Activated naive CD4-positive, alpha-beta T cell treated with anti-CD3 and anti-CD28 coated beads, Interleukin-2, amount 50 U/mL, for 72 hours (primary cell): ENCODE measurements around the gene MOBP. TPM values are rescaled to one million over a fixed set of nuclear protein-coding genes. Genes with fewer than 3 reads are reported as not detected.

Experiments
- ATAC-seq, 2 donors: fragments of 150-1000 bp; cut with Tn5 transposase; 2 replicates each; pipeline ENCODE4 v1.10.0; 2021; ENCODE audit warnings: mild to moderate bottlenecking in 2 of 2, moderate library complexity in 2 of 2
- DNase-seq, 2 donors: peaks; one replicate each; pipeline ENCODE4 v3.0.0; 2021 to 2022; ENCODE audit warnings: low spot score in 2 of 2
- H3K27ac Mint-ChIP-seq, 2 donors: one replicate each; pipeline ENCODE4 v1.8.0; 2022; ENCODE audit warnings: mild to moderate bottlenecking in 2 of 2, mixed read lengths in 2 of 2
- H3K36me3 Mint-ChIP-seq, 2 donors: one replicate each; pipeline ENCODE4 v1.8.0; 2022; ENCODE audit warnings: mixed read lengths in 2 of 2
- H3K9me3 Mint-ChIP-seq, 2 donors: one replicate each; pipeline ENCODE4 v1.8.0; 2022; ENCODE audit warnings: mixed read lengths in 2 of 2
- total RNA-seq, 2 donors: library from RNA; stranded (reverse); gene quantifications; one replicate each; pipeline ENCODE4 v1.2.3, GENCODE V29; 2022

The MOBP gene
- total RNA-seq, 2 donors from 2014 or later, result not detected

GRCh38 chr3:39550354-39551051 is 83.0 kb downstream of the MOBP start:
- H3K36me3 Mint-ChIP-seq, result peaks cover 0 to 13% of the 10 kb centered on the region in 2 donors
- H3K9me3 Mint-ChIP-seq, result peaks cover 12 to 14% of the 10 kb centered on the region in 2 donors
- no peak overlapping the region for H3K27ac Mint-ChIP-seq
- DNase-seq (no peak), ATAC-seq (no peak)

Other genes with a start within 250 kb of the MOBP start
- under 1 TPM; 0.23 to 0.25 TPM for gene CX3CR1, start 187.6 kb upstream of the MOBP start, total RNA-seq
- under 1 TPM; 0.36 to 0.53 TPM for gene CCR8, start 138.0 kb upstream of the MOBP start, total RNA-seq
- 10 to 100 TPM; 21.2 to 25.3 TPM for gene SLC25A38, start 84.3 kb upstream of the MOBP start, total RNA-seq
- 1,000 to 10,000 TPM; 2,574 to 3,520 TPM for gene RPSA, start 61.0 kb upstream of the MOBP start, total RNA-seq